GM12878 (cell line): ENCODE data around the gene SLC23A1. TPM values are rescaled to one million over a fixed set of nuclear protein-coding genes. Genes with fewer than 3 reads are reported as not detected.
A peak's percentile ranks its signal among the peaks of the same experiment; 100 is the strongest.

ENCODE experiments used
- ATAC-seq: fragments of 200-7000 bp; cut with Tn5 transposase; 3 replicates; pipeline ENCODE4 v1.9.1; 2020; ENCODE audit warnings: mild to moderate bottlenecking, moderate library complexity
- BruUV-seq: library from RNA; stranded (reverse); fragments of 400-500 nt; replicated peaks from 2 replicates; lab custom pipeline; 2021; lab: Mats Ljungman, UMichigan
- CTCF ChIA-PET: fragments of 300-600 bp; sonication (Branson Sonifier 250); formaldehyde crosslinking; extraction: SDS; loops from one replicate; lab custom pipeline; 2021; ENCODE audit warnings: inconsistent platforms; lab: Yijun Ruan, JAX
- POLR2A ChIA-PET: fragments of 350-600 bp; formaldehyde crosslinking; extraction: SDS; loops from one replicate; lab custom pipeline; 2021; ENCODE audit warnings: inconsistent platforms; lab: Charles Lee
- RAD21 ChIA-PET: fragments of 300-600 bp; sonication (Branson Sonifier 250); formaldehyde crosslinking; loops from one replicate; lab custom pipeline; 2023; ENCODE audit warnings: antibody characterized with exemption; ENCODE audit not compliant: unreplicated experiment; lab: Charles Lee
- SMC1A ChIA-PET: fragments of 300-600 bp; sonication (Branson Sonifier 250); formaldehyde crosslinking; loops from one replicate; lab custom pipeline; 2023; ENCODE audit not compliant: unreplicated experiment, uncharacterized antibody; lab: Charles Lee
- DNase-seq: peaks from one replicate; pipeline ENCODE4 v3.0.0-alpha.2; 2011; ENCODE audit warnings: low read depth, low spot score
- FAIRE-seq: peaks from 3 replicates; lab custom pipeline; 2011; peaks lifted over from hg19 to GRCh38; lab: Jason Lieb, UNC
- H2AFZ ChIP-seq: 2 replicates; pipeline ENCODE4 v1.6.0; 2011; ENCODE audit warnings: low read depth, low read length, control low read depth; ENCODE audit not compliant: control insufficient read depth
- H3K27ac ChIP-seq: 2 replicates; pipeline ENCODE4 v1.5.1; 2011; ENCODE audit warnings: control low read depth; ENCODE audit not compliant: control insufficient read depth, insufficient read depth
- H3K27me3 ChIP-seq, 2 experiments: replicated peaks in 1 of 2; 2 replicates each; pipeline versions ENCODE4 v1.6.0 to v1.6.1; 2011; ENCODE audit warnings: low read length in 1 of 2; ENCODE audit not compliant: control insufficient read depth in 2 of 2, insufficient read depth in 2 of 2
- H3K36me3 ChIP-seq, 2 experiments: 2 replicates each; pipeline ENCODE4 v1.5.1; 2011; ENCODE audit warnings: low read length in 1 of 2; ENCODE audit not compliant: control insufficient read depth in 2 of 2, insufficient read depth in 2 of 2
- H3K4me1 ChIP-seq: 2 replicates; pipeline ENCODE4 v1.6.1; 2011; ENCODE audit warnings: mild to moderate bottlenecking, low read length, moderate library complexity, mixed read lengths; ENCODE audit not compliant: control insufficient read depth, insufficient read depth
- H3K4me2 ChIP-seq: 2 replicates; pipeline ENCODE4 v1.6.0; 2011; ENCODE audit warnings: control low read depth; ENCODE audit not compliant: control insufficient read depth, insufficient read depth
- H3K4me3 ChIP-seq: fragments of 200-600 bp; sonication (generic); 2 replicates; pipeline ENCODE4 v1.5.1; 2016
- H3K79me2 ChIP-seq: 2 replicates; pipeline ENCODE4 v1.6.0; 2011; ENCODE audit warnings: low read length; ENCODE audit not compliant: control insufficient read depth, insufficient read depth
- H3K9ac ChIP-seq: 2 replicates; pipeline ENCODE4 v1.8.0; 2011; ENCODE audit warnings: low read length, control low read depth, mixed read lengths; ENCODE audit not compliant: control insufficient read depth, insufficient read depth
- H3K9me3 ChIP-seq: replicated peaks from 3 replicates; pipeline ENCODE4 v1.5.1; 2011; ENCODE audit warnings: mild to moderate bottlenecking, low read length; ENCODE audit not compliant: control insufficient read depth, insufficient read depth
- H4K20me1 ChIP-seq: 2 replicates; pipeline ENCODE4 v1.6.0; 2011; ENCODE audit not compliant: control insufficient read depth, insufficient read depth
- CEBPZ ChIP-seq: fragments of 150-350 bp; IDR thresholded peaks from 2 replicates; pipeline ENCODE4 v1.6.1; 2016; ENCODE audit warnings: low read depth, low read length
- E2F8 ChIP-seq: fragments of 450-650 bp; IDR thresholded peaks from 2 replicates; pipeline ENCODE4 v1.6.1; 2018; ENCODE audit warnings: mild to moderate bottlenecking, low read depth, moderate library complexity; ENCODE audit not compliant: partially characterized antibody
- MEF2A ChIP-seq: IDR thresholded peaks from 2 replicates; pipeline ENCODE4 v1.6.1; 2011; ENCODE audit warnings: low read depth, mild to moderate bottlenecking, low read length, moderate library complexity; ENCODE audit not compliant: insufficient read depth
- MTA2 ChIP-seq: fragments of 450-650 bp; IDR thresholded peaks from 2 replicates; pipeline ENCODE4 v1.6.1; 2016; ENCODE audit warnings: low read depth, mild to moderate bottlenecking, moderate library complexity
- NFYA ChIP-seq: IDR thresholded peaks from 2 replicates; pipeline ENCODE4 v1.6.1; 2011; ENCODE audit warnings: low read depth, mild to moderate bottlenecking, low read length, improper control_type of control experiment, borderline replicate concordance
- NR2F1 ChIP-seq: fragments of 450-650 bp; conservative IDR thresholded peaks from 2 replicates; pipeline ENCODE4 v1.6.1; 2017; ENCODE audit warnings: mild to moderate bottlenecking
- PML ChIP-seq: IDR thresholded peaks from 2 replicates; pipeline ENCODE4 v1.6.1; 2012; ENCODE audit warnings: low read length, inconsistent platforms
- RBBP5 ChIP-seq: fragments of 200-600 bp; sonication (generic); conservative IDR thresholded peaks from 2 replicates; pipeline ENCODE4 v1.6.1; 2016
- SIN3A ChIP-seq: IDR thresholded peaks from 2 replicates; pipeline ENCODE4 v1.6.1; 2012; ENCODE audit warnings: low read depth, low read length, improper control_type of control experiment
- TAF1 ChIP-seq: IDR thresholded peaks from 2 replicates; pipeline ENCODE4 v1.6.1; 2011; ENCODE audit warnings: mild to moderate bottlenecking, low read depth, low read length, borderline replicate concordance
- ZBTB40 ChIP-seq: fragments of 450-650 bp; IDR thresholded peaks from 2 replicates; pipeline ENCODE4 v1.6.1; 2016; ENCODE audit warnings: mild to moderate bottlenecking, moderate library complexity, borderline replicate concordance
- WGBS: methylation state at CpG from one replicate; pipeline ENCODE4 v1.1.6; 2016; ENCODE audit warnings: low lambda C conversion rate; ENCODE audit not compliant: insufficient replicate concordance, insufficient coverage; ENCODE audit errors: missing lambda C conversion rate; 5-methylcytosine and 5-hydroxymethylcytosine counted together
- in situ Hi-C: fragments of 300-500 bp; cut with MboI; formaldehyde crosslinking; loops from 9 replicates; pipeline ENCODE4 v1.14.3; 2018; ENCODE audit warnings: mixed read lengths
- intact Hi-C: fragments of 100-400 bp; cut with micrococcal nuclease; formaldehyde crosslinking; loops from one replicate; pipeline ENCODE4 v1.14.2; 2022; ENCODE audit not compliant: unreplicated experiment
- polyA plus RNA-seq, 11 experiments: library from polyadenylated mRNA; depleted of rRNA in 4 of 11; unstranded in 6 of 11; stranded (reverse) in 5 of 11; fragments of >200 nt; fragmentation: Nextera tagmentation in 4 of 11; fragmentation: Illumina TruSeq in 1 of 11; extraction: Ambion mirVana in 4 of 11; extraction: Trizol in 1 of 11; gene quantifications; 1 replicate in 1 of 11; 2 replicates in 10 of 11; pipeline versions ENCODE4 v1.2.1 to v1.2.3, GENCODE V29; 2011 to 2016; ENCODE audit warnings: inconsistent platforms in 2 of 11, missing spikeins in 2 of 11, low read depth in 1 of 11
- total RNA-seq, 4 experiments: library from RNA; depleted of rRNA in 3 of 4; stranded (reverse); fragments of >200 nt in 3 of 4; fragmentation: Illumina TruSeq in 1 of 4; extraction: Trizol in 1 of 4; gene quantifications; 2 replicates each; pipeline versions ENCODE4 v1.2.1 to v1.2.3, GENCODE V29; 2013 to 2021

The SLC23A1 gene
- total and polyA plus RNA-seq, 10 of the 15 experiments (the other 5 are each of a cell fraction or from before 2014, with no cell fraction given): 0.35 to 4.7 (median 1.6) TPM

- no peaks in the 10 kb centered on the region for H3K27me3 ChIP-seq
- no peak overlapping the region for H2AFZ ChIP-seq
- ATAC-seq (peak; percentile 32; the same call in 2 of the 3 replicates), DNase-seq (no peak), FAIRE-seq (no peak)
- H4K20me1 ChIP-seq: no peaks in the 10 kb centered on the region
- no peaks in the 10 kb centered on the region; a peak in 1 of 4 replicates for H3K36me3 ChIP-seq
- no TSS peak for BruUV-seq
- WGBS: 96% methylated on average over 9 of the region's 9 CpGs
- no peak overlapping the region for H3K4me3 ChIP-seq
- POLR2A ChIA-PET: interaction anchor here (0.6 to 3.4 kb wide), 9 partner anchors 7 to 141 kb away, joined by 3 to 14 read pairs (median 3); partner anchors contain the start of gene DNAJC18
- intact Hi-C loops (no loop called here), in situ Hi-C loops (no loop called here)
- SMC1A ChIA-PET: interaction anchor here (0.8 to 3.2 kb wide), 11 partner anchors 8 to 163 kb away, joined by 3 to 19 read pairs (median 5); partner anchors contain the start of genes DNAJC18 and SPATA24
- H3K27ac ChIP-seq: peak overlapping the region; percentile 51
- H3K4me1 ChIP-seq: peaks cover 21% of the 10 kb centered on the region
- no peaks in the 10 kb centered on the region for H3K9me3 ChIP-seq
- H3K9ac ChIP-seq: no peak overlapping the region
- CTCF ChIA-PET: interaction anchor here (0.9 to 3.8 kb wide), 7 partner anchors 8 to 161 kb away, joined by 3 to 24 read pairs (median 5); partner anchors contain the start of genes DNAJC18 and SPATA24
- RAD21 ChIA-PET: interaction anchor here (0.5 to 3.6 kb wide), 7 partner anchors 11 to 1106 kb away, joined by 3 to 19 read pairs (median 4); partner anchors contain the start of genes DNAJC18 and SPATA24
- no peaks in the 10 kb centered on the region for H3K79me2 ChIP-seq
- 0 out of 2 replicates have a peak overlapping the region, but pooled peaks have one; percentile 46 for H3K4me2 ChIP-seq
- TF ChIP-seq NR2F1 (no peak), NFYA (no peak), PML (no peak), E2F8 (no peak), CEBPZ (no peak), MEF2A (no peak), ZBTB40 (no peak), SIN3A (no peak), MTA2 (no peak), TAF1 (no peak), RBBP5 (no peak)
Measured at GRCh38 chr5:139414581-139415130, 31.6 kb upstream of the SLC23A1 start.
